Kidney epithelial cell (primary cell): ENCODE measurements around the gene CHD9NB. TPM values are rescaled to one million over a fixed set of nuclear protein-coding genes. Genes with fewer than 3 reads are reported as not detected.
"Not testable (repeated sequence)": the region's sequence is repeated elsewhere in the genome, so short reads cannot be mapped to it uniquely, and the experiment has no call there.

Source experiments
- DNase-seq: peaks from one replicate; pipeline ENCODE4 v3.0.0-alpha.2; 2010; ENCODE audit warnings: low read depth
- H3K27me3 ChIP-seq: 2 replicates; pipeline ENCODE4 v1.6.0; 2011; ENCODE audit warnings: low read length; ENCODE audit not compliant: control insufficient read depth, insufficient read depth
- H3K36me3 ChIP-seq: 2 replicates; pipeline ENCODE4 v1.5.1; 2011; ENCODE audit warnings: low read length; ENCODE audit not compliant: control insufficient read depth, insufficient read depth
- H3K4me3 ChIP-seq: 2 replicates; pipeline ENCODE4 v1.5.1; 2011; ENCODE audit warnings: low read depth, mild to moderate bottlenecking, control low read depth, low read length
- CTCF ChIP-seq: IDR thresholded peaks from 2 replicates; pipeline ENCODE4 v1.5.1; 2011; ENCODE audit warnings: mild to moderate bottlenecking, moderate library complexity, low read length, control low read depth, inconsistent platforms; ENCODE audit not compliant: insufficient read depth, poor library complexity, severe bottlenecking
- total RNA-seq: library from RNA; depleted of rRNA; stranded (reverse); fragments of >200 nt; gene quantifications from 2 replicates; pipeline ENCODE4 v1.2.3, GENCODE V29; 2015

CHD9NB gene
- total RNA-seq, 1 donor from 2014 or later, result 1.0 TPM

- Histone ChIP-seq H3K4me3 (no peak overlapping the region), H3K36me3 (no peaks in the 10 kb centered on the region), H3K27me3 (no peaks in the 10 kb centered on the region)
- TF ChIP-seq CTCF, result no peak
- DNase-seq, result no peak
Measured at GRCh38 chr16:53057658-53058057, 5.0 kb upstream of the CHD9NB start.

- Histone ChIP-seq H3K36me3 (no peaks in the 10 kb centered on the region), H3K4me3 (no peak overlapping the region), H3K27me3 (no peaks in the 10 kb centered on the region)
- DNase-seq, result no peak
- TF ChIP-seq CTCF, result no peak
Measured at GRCh38 chr16:53056392-53056881, 3.7 kb upstream of the CHD9NB start.

GRCh38 chr16:53055541-53056391 is 3.1 kb upstream of the CHD9NB start:
- Histone ChIP-seq H3K36me3 (no peaks in the 10 kb centered on the region), H3K27me3 (no peaks in the 10 kb centered on the region), H3K4me3 (peak overlapping the region; percentile 68)
- no peak for DNase-seq
- TF ChIP-seq CTCF, result no peak

GRCh38 chr16:53054670-53055485 is 2.2 kb upstream of the CHD9NB start, which contains the start of gene CHD9:
CHD9 (plus strand) TSS chr16:53054991; CDS start chr16:53156090, 101,099 bp downstream.
- no peaks in the 10 kb centered on the region for H3K36me3 ChIP-seq
- TF ChIP-seq CTCF, result peak; percentile 96
- DNase-seq, result no peak
- H3K4me3 ChIP-seq, result peak within 1 kb of the TSS; percentile 68
- H3K27me3 ChIP-seq, result no peaks in the 10 kb centered on the region

GRCh38 chr16:53053967-53054669 is 1.4 kb upstream of the CHD9NB start:
- no peak for TF ChIP-seq CTCF
- H3K4me3 ChIP-seq, result no peak overlapping the region
- H3K27me3 ChIP-seq, result no peaks in the 10 kb centered on the region
- DNase-seq, result no peak
- H3K36me3 ChIP-seq, result no peaks in the 10 kb centered on the region

- not testable (repeated sequence) for H3K4me3 ChIP-seq, H3K36me3 ChIP-seq, H3K27me3 ChIP-seq, DNase-seq
Measured at GRCh38 chr16:53051255-53051654, 1.4 kb downstream of the CHD9NB start.
